Mucosa of gallbladder (tissue), 1 donor: ENCODE results near the gene EXOC1L. TPM values are rescaled to one million over a fixed set of nuclear protein-coding genes. Genes with fewer than 3 reads are reported as not detected.

Experiments used
- DNase-seq: peaks from one replicate; pipeline ENCODE4 v3.0.0-alpha.2; 2020; ENCODE audit warnings: low spot score
- total RNA-seq: library from RNA; stranded (reverse); gene quantifications from one replicate; pipeline ENCODE4 v1.2.1, GENCODE V29; 2021
- donor health status: DM: no; HTN: no; CAD: no.

Gene EXOC1L
- total RNA-seq: not detected

- DNase-seq: no peak
These were observed at the start of gene EXOC1L for GRCh38 chr4:55819634-55820033. EXOC1L (plus strand) TSS chr4:55819790; CDS start chr4:55820027, 237 bp downstream.

GRCh38 chr4:55770662-55771061 is 48.9 kb upstream of the EXOC1L start:
- no peak for DNase-seq

- DNase-seq: no peak
These were observed 38.2 kb upstream of the EXOC1L start for GRCh38 chr4:55781341-55781740.

GRCh38 chr4:55781812-55782211 is 37.8 kb upstream of the EXOC1L start:
- no peak for DNase-seq

GRCh38 chr4:55783584-55783983 is 36.0 kb upstream of the EXOC1L start:
- DNase-seq: no peak

GRCh38 chr4:55784747-55785146 is 34.8 kb upstream of the EXOC1L start:
- no peak for DNase-seq

GRCh38 chr4:55791666-55792065 is 27.9 kb upstream of the EXOC1L start:
- DNase-seq: no peak

GRCh38 chr4:55793479-55793878 is 26.1 kb upstream of the EXOC1L start:
- DNase-seq: no peak

GRCh38 chr4:55794053-55794452 is 25.5 kb upstream of the EXOC1L start:
- DNase-seq: no peak

GRCh38 chr4:55795341-55795740 is 24.2 kb upstream of the EXOC1L start:
- no peak for DNase-seq

- DNase-seq: no peak
These were observed 18.1 kb upstream of the EXOC1L start for GRCh38 chr4:55801498-55801897.

- DNase-seq: no peak
These were observed 12.0 kb upstream of the EXOC1L start for GRCh38 chr4:55807556-55807955.

GRCh38 chr4:55808186-55808585 is 11.4 kb upstream of the EXOC1L start:
- DNase-seq: no peak

GRCh38 chr4:55808632-55809031 is 11.0 kb upstream of the EXOC1L start:
- DNase-seq: no peak

- no peak for DNase-seq
These were observed 1.9 kb upstream of the EXOC1L start for GRCh38 chr4:55817691-55818090.

- DNase-seq: no peak
These were observed 689 bp downstream of the EXOC1L start for GRCh38 chr4:55820279-55820678.

GRCh38 chr4:55822329-55822728 is 2.7 kb downstream of the EXOC1L start:
- DNase-seq: no peak

- DNase-seq: no peak
These were observed 5.3 kb downstream of the EXOC1L start for GRCh38 chr4:55824865-55825264.

- DNase-seq: no peak
These were observed 7.4 kb downstream of the EXOC1L start for GRCh38 chr4:55826986-55827385.

- DNase-seq: no peak
These were observed 8.0 kb downstream of the EXOC1L start for GRCh38 chr4:55827582-55827981.

GRCh38 chr4:55830048-55830447 is 10.5 kb downstream of the EXOC1L start:
- no peak for DNase-seq

- no peak for DNase-seq
These were observed 11.1 kb downstream of the EXOC1L start for GRCh38 chr4:55830716-55831115.

- no peak for DNase-seq
These were observed 14.7 kb downstream of the EXOC1L start for GRCh38 chr4:55834086-55834795.

GRCh38 chr4:55837903-55838302 is 18.3 kb downstream of the EXOC1L start:
- no peak for DNase-seq
